PC-3 (cell line): ENCODE results near the gene ZNF541.

Experiments
- CTCF ChIP-seq: fragments of 300-600 bp; sonication (generic); conservative IDR thresholded peaks from 2 replicates; pipeline ENCODE4 v1.5.1; 2017; ENCODE audit warnings: antibody characterized with exemption, low read depth, mild to moderate bottlenecking, low read length
- EZH2 ChIP-seq: fragments of 300-600 bp; sonication (generic); IDR thresholded peaks from one replicate; pipeline ENCODE4 v1.6.1; 2017; ENCODE audit warnings: antibody characterized with exemption, mild to moderate bottlenecking, low read length; ENCODE audit not compliant: unreplicated experiment
- EZH2phosphoT487 ChIP-seq: fragments of 300-600 bp; sonication (generic); IDR thresholded peaks from 2 replicates; pipeline ENCODE4 v1.6.1; 2018; ENCODE audit warnings: mild to moderate bottlenecking, antibody characterized with exemption, low read length, borderline replicate concordance

DNA sequence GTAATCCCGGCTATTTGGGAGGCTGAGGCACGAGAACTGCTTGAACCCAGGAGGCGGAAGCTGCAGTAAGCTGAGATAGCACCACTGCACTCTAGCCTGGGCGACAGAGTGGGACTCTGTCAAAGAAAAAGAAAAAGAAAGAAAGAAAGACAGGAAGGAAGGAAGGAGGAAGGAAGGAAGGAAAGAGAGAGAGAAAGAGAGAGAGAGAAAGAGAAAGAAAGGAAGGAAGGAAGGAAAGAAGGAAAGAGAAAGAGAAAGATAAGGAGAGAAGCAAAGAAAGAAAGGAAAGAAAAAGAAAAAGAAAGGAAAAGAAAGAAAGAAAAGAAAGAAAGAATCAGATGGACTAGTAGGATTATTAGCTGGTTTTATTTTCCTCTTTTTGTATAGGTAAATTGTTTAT is 22.8 kb downstream of the ZNF541 start:
- TF ChIP-seq CTCF (no peak), EZH2phosphoT487 (no peak), EZH2 (no peak)
